ENCODE data around the gene OARD1.
"Not testable (repeated sequence)": the region's sequence is repeated elsewhere in the genome, so short reads cannot be mapped to it uniquely, and the experiment has no call there.

Gene OARD1, protein sequence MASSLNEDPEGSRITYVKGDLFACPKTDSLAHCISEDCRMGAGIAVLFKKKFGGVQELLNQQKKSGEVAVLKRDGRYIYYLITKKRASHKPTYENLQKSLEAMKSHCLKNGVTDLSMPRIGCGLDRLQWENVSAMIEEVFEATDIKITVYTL

DNA sequence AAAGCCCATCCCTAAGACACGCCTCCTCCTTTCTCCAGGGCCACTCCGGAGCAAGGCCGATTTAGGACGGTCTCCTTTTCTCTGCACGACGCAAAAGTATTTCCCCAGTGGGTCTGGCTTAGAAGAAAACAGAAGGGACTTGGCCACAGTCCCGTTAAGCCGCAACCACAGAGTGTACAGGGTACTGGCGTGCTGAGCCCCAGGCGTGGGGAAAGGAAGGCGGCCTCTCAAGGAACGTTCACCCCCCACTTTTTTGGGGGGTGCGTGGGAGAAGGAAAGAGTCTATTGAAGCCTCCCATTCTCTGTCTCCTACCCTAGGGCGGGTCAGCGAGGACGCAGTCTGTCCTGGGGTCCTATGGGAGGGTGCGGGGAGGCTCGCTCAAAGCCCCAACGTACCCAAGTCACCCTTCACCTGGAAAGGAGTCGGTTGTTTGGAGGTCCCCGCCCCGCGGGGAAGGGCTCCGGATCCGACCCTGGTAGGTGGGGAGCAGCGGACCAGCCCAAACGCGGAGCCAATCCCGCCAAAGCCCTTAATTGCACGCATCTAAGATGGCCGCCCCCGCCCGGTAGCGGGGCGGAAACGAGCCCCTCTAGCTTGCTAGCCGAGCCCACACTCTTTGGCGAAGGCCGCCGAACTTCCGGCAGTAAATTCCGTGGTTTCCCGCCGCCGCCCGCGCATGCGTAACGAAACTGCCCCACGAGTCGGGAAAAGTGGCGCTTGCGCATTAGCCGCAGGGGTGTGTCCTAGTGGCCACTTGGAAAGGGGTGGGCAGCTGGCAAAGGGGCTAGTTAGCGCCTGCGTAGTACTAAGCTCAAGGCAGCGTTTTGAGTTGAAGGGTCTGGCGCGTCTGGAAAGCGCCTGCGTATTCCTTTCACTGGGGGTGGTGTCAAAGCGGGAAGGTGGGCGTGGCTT, at the start of gene OARD1:
Gene OARD1, minus strand, starts transcription at position 434 of the 913 bp plus-strand sequence. CDS start 722 bp downstream, outside the sequence.
- ChIA-PET CTCF (no interaction called here), POLR2A (interaction anchor here (0.7 to 1.2 kb wide), 10 partner anchors 9 to 248 kb away, joined by 3 to 8 read pairs (median 4); partner anchors contain the start of gene TSPO2)

GRCh38 chr6:41120058-41120457, 47.9 kb upstream of the OARD1 start:
- ChIA-PET POLR2A (no interaction called here), CTCF (no interaction called here)
- TF ChIP-seq TARDBP (IDR thresholded peaks at IDR 0.05) = no peak
- TF ChIP-seq ELF4 (IDR thresholded peaks at IDR 0.05) = no peak
- DNase-seq (ENCODE audit: extremely low spot score) = no peak

More for the DNA sequence above, at the start of gene OARD1:
- TF ChIP-seq TARDBP (IDR thresholded peaks at IDR 0.05) (0 out of 2 replicates have a peak, but pooled peaks have one; percentile 39), FOXA1 (IDR thresholded peaks at IDR 0.05) (no peak), FOXM1 (IDR thresholded peaks at IDR 0.05; ENCODE audit: borderline replicate concordance) (peak; percentile 63; the same call in 1 of the 2 replicates), ELF4 (IDR thresholded peaks at IDR 0.05) (0 out of 2 replicates have a peak, but pooled peaks have one; percentile 15), FOXK2 (IDR thresholded peaks at IDR 0.05) (no peak), L3MBTL2 (conservative IDR thresholded peaks at IDR 0.05) (peak; percentile 27; the same call in 1 of the 2 replicates), NFRKB (IDR thresholded peaks at IDR 0.05) (no peak), SUZ12 (IDR thresholded peaks at IDR 0.05) (no peak), ARNT (IDR thresholded peaks at IDR 0.05) (no peak)
- peak; percentile 95 for DNase-seq (ENCODE audit: extremely low spot score)

DNA sequence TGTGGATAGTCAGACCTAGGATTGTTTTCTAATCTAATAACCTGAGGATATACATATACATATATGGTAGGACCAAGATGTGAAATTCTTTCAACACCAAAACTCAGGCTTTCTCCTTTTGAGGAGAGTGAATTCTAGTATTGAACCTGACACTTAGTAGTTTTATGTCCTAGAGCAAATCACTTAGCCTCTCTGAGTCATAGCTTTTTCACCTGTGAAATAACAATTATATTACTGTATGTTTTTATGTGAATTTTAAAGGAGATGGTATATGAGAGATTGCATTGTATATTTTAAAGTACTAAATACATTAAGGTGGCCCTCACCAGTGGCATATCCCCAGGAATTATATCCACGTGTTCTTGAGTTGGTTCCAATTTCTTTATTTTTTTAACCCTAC, 47.4 kb upstream of the OARD1 start:
- DNase-seq (ENCODE audit: extremely low spot score) = no peak
- ChIA-PET POLR2A (no interaction called here), CTCF (interaction anchor here (0.6 kb wide), 1 partner anchor 44 kb away, joined by 4 read pairs; no protein-coding TSS in a partner anchor)
- TF ChIP-seq ELF4 (IDR thresholded peaks at IDR 0.05) = no peak
- TF ChIP-seq FOXA1 (IDR thresholded peaks at IDR 0.05) = no peak
- TF ChIP-seq CTBP1 (IDR thresholded peaks at IDR 0.05; ENCODE audit: borderline replicate concordance) = no peak
- TF ChIP-seq LEF1 (IDR thresholded peaks at IDR 0.05; ENCODE audit: borderline replicate concordance) = no peak

DNA sequence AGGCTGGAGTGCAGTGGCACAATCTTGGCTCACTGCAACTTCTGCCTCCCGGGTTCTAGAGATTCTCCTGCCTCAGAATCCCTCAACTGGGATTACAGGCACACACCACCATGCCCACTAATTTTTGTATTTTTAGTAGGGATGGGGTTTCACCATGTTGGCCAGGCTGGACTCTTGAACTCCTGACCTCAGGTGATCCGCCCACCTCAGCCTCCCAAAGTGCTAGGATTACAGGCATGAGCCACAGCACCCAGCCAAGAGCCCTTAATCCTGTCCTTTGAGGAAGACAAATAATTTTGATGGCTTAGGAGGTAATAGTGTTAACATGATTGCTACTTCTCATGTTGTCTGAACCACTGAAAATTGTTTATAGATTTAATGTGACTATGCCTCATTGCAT, 42.9 kb upstream of the OARD1 start:
- DNase-seq (ENCODE audit: extremely low spot score); POLR2A ChIA-PET; CTCF ChIA-PET: not testable (repeated sequence)

- TF ChIP-seq LEF1 (IDR thresholded peaks at IDR 0.05; ENCODE audit: borderline replicate concordance) (no peak), FOXA1 (IDR thresholded peaks at IDR 0.05) (no peak), ARNT (IDR thresholded peaks at IDR 0.05) (no peak), ZNF384 (IDR thresholded peaks at IDR 0.05) (no peak), PKNOX1 (IDR thresholded peaks at IDR 0.05) (no peak), ELF4 (IDR thresholded peaks at IDR 0.05) (no peak), L3MBTL2 (conservative IDR thresholded peaks at IDR 0.05) (no peak), TARDBP (IDR thresholded peaks at IDR 0.05) (no peak), NFRKB (IDR thresholded peaks at IDR 0.05) (no peak), HDGF (IDR thresholded peaks at IDR 0.05; ENCODE audit: borderline replicate concordance) (no peak)
- ChIA-PET CTCF (no interaction called here), POLR2A (no interaction called here)
- DNase-seq (ENCODE audit: extremely low spot score) = no peak
Observed at GRCh38 chr6:41111017-41111416, 38.9 kb upstream of the OARD1 start.

DNA sequence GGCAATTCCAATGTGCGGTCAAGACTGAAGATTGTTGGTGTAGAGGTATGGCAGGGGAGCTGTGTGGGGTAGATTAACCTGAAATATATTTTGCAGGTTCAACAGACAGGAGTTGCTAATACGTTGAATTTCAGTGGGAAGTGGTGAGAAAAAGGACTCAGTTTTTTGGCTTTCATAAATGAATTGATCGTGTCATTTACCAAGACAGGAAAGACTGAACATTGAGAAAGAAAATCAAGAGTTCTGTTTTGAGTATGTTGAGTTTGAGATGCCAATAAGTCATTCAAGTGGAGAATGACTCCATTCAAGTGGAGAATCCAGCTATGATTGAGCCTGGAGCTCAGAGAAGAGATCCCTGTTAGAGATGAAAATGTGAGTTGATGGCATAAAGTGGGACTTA, 31.7 kb upstream of the OARD1 start:
- CTCF ChIA-PET = interaction anchor here (1.1 kb wide), 1 partner anchor 12 kb away, joined by 4 read pairs; no protein-coding TSS in a partner anchor
- DNase-seq (ENCODE audit: extremely low spot score) = no peak
- POLR2A ChIA-PET = no interaction called here

DNA sequence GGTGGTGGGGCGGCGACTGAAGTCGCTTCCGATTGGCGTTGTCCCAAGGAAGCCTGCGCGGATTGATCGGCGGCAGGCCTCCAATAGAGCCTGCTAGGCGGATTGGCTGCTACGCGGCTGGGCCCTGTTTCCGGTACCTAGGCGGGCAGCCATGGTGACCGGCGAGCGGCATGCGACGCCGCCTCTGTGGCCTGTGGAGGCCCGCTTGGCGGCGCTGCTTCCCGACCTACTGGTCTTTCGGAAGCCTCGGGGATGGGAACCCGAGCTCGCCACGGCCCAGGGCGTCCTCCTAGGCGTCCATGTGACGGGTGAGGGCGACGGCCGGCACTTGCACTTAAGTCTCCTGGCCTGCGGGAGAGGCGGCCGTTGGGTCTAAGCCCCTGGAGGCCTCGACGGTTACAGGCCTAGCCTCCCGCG, 28.7 kb upstream of the OARD1 start:
- ChIA-PET POLR2A (no interaction called here), CTCF (interaction anchor here (1.1 kb wide), 1 partner anchor 8 kb away, joined by 3 read pairs; no protein-coding TSS in a partner anchor)
- no peak for DNase-seq (ENCODE audit: extremely low spot score)
- TF ChIP-seq CTBP1 (IDR thresholded peaks at IDR 0.05; ENCODE audit: borderline replicate concordance) = no peak
- no peak for TF ChIP-seq ZNF384 (IDR thresholded peaks at IDR 0.05)
- no peak for TF ChIP-seq SUZ12 (IDR thresholded peaks at IDR 0.05)
- no peak for TF ChIP-seq PKNOX1 (IDR thresholded peaks at IDR 0.05)

More for the DNA sequence above, 31.7 kb upstream of the OARD1 start:
- TF ChIP-seq ELF4 (IDR thresholded peaks at IDR 0.05) = no peak
- no peak for TF ChIP-seq FOXA1 (IDR thresholded peaks at IDR 0.05)
- no peak for TF ChIP-seq BHLHE40 (IDR thresholded peaks at IDR 0.05; ENCODE audit: borderline replicate concordance)
- no peak for TF ChIP-seq HDGF (IDR thresholded peaks at IDR 0.05; ENCODE audit: borderline replicate concordance)
- TF ChIP-seq FOXK2 (IDR thresholded peaks at IDR 0.05) = no peak
- no peak for TF ChIP-seq L3MBTL2 (conservative IDR thresholded peaks at IDR 0.05)
- TF ChIP-seq NFRKB (IDR thresholded peaks at IDR 0.05) = no peak
- no peak for TF ChIP-seq CTBP1 (IDR thresholded peaks at IDR 0.05; ENCODE audit: borderline replicate concordance)
- no peak for TF ChIP-seq SP1 (IDR thresholded peaks at IDR 0.05)
- TF ChIP-seq PKNOX1 (IDR thresholded peaks at IDR 0.05) = no peak
